NT2/D1 (cell line): ENCODE data around the gene TMEM9B.

ENCODE experiments used
- DNase-seq: peaks from one replicate; pipeline ENCODE4 v3.0.0-alpha.2; 2011; ENCODE audit warnings: low read depth, low spot score
- H3K27me3 ChIP-seq: 2 replicates; pipeline ENCODE4 v1.6.0; 2011; ENCODE audit warnings: mild to moderate bottlenecking; ENCODE audit not compliant: insufficient read length, insufficient read depth
- H3K36me3 ChIP-seq: 2 replicates; pipeline ENCODE4 v1.6.1; 2011; ENCODE audit warnings: mild to moderate bottlenecking, low read length, mixed read lengths; ENCODE audit not compliant: insufficient read depth, insufficient read length
- H3K4me1 ChIP-seq: 2 replicates; pipeline ENCODE4 v1.5.1; 2011; ENCODE audit not compliant: insufficient read depth, insufficient read length
- H3K4me3 ChIP-seq: 2 replicates; pipeline ENCODE4 v1.5.1; 2011; ENCODE audit warnings: low read depth; ENCODE audit not compliant: insufficient read length
- H3K9ac ChIP-seq: 2 replicates; pipeline ENCODE4 v1.6.0; 2011; ENCODE audit warnings: low read depth; ENCODE audit not compliant: insufficient read length
- H3K9me3 ChIP-seq: 2 replicates; pipeline ENCODE4 v1.5.1; 2011; ENCODE audit warnings: mild to moderate bottlenecking, low read length; ENCODE audit not compliant: insufficient read depth
- SUZ12 ChIP-seq: IDR thresholded peaks from 2 replicates; pipeline ENCODE4 v1.6.1; 2011; ENCODE audit not compliant: insufficient read length, insufficient read depth; ENCODE audit errors: extremely low read depth
- YY1 ChIP-seq: IDR thresholded peaks from 2 replicates; pipeline ENCODE4 v1.6.1; 2011; ENCODE audit not compliant: insufficient read length, insufficient read depth
- ZNF274 ChIP-seq: IDR thresholded peaks from 2 replicates; pipeline ENCODE4 v1.6.1; 2011; ENCODE audit warnings: mild to moderate bottlenecking, low read depth, low read length

The TMEM9B gene

GRCh38 chr11:8934742-8935488, 29.3 kb downstream of the TMEM9B start:
- Histone ChIP-seq H3K9ac (no peak overlapping the region), H3K4me1 (peaks cover 9% of the 10 kb centered on the region), H3K4me3 (no peak overlapping the region), H3K36me3 (peaks cover 8% of the 10 kb centered on the region), H3K27me3 (no peaks in the 10 kb centered on the region), H3K9me3 (no peaks in the 10 kb centered on the region)
- no peak for TF ChIP-seq YY1
- no peak for DNase-seq

- DNase-seq, result no peak
- Histone ChIP-seq H3K4me1 (peaks cover 9% of the 10 kb centered on the region), H3K27me3 (no peaks in the 10 kb centered on the region), H3K4me3 (no peak overlapping the region), H3K9ac (no peak overlapping the region), H3K9me3 (no peaks in the 10 kb centered on the region), H3K36me3 (peaks cover 15% of the 10 kb centered on the region)
- TF ChIP-seq YY1, result no peak
- no peak for TF ChIP-seq ZNF274
- TF ChIP-seq SUZ12, result no peak
Measured at GRCh38 chr11:8933931-8934330, 30.3 kb downstream of the TMEM9B start.

GRCh38 chr11:8932564-8933180, 31.6 kb downstream of the TMEM9B start, which contains the start of gene C11orf16:
Gene C11orf16, minus strand, starts transcription at chr11:8932947. Its CDS starts 639 bp downstream, at chr11:8932308.
- Histone ChIP-seq H3K9me3 (no peaks in the 10 kb centered on the region), H3K36me3 (peaks cover 15% of the 10 kb centered on the region), H3K9ac (peak within 1 kb of the TSS; percentile 10), H3K27me3 (no peaks in the 10 kb centered on the region), H3K4me1 (peaks cover 9% of the 10 kb centered on the region), H3K4me3 (no peak within 1 kb of the TSS)
- TF ChIP-seq YY1 (no peak), ZNF274 (no peak), SUZ12 (no peak)
- no peak for DNase-seq

- Histone ChIP-seq H3K4me1 (peaks cover 9% of the 10 kb centered on the region), H3K36me3 (peaks cover 20% of the 10 kb centered on the region), H3K9me3 (no peaks in the 10 kb centered on the region), H3K4me3 (no peak overlapping the region), H3K9ac (no peak overlapping the region), H3K27me3 (no peaks in the 10 kb centered on the region)
- TF ChIP-seq SUZ12, result no peak
- no peak for TF ChIP-seq YY1
- no peak for TF ChIP-seq ZNF274
- DNase-seq, result no peak
Measured at GRCh38 chr11:8930456-8931175, 33.6 kb downstream of the TMEM9B start.

GRCh38 chr11:8928981-8929615, 35.1 kb downstream of the TMEM9B start:
- TF ChIP-seq YY1 (no peak), SUZ12 (no peak), ZNF274 (no peak)
- DNase-seq, result no peak
- H3K9ac ChIP-seq, result no peak overlapping the region
- peaks cover 7% of the 10 kb centered on the region for H3K4me1 ChIP-seq
- H3K36me3 ChIP-seq, result peaks cover 33% of the 10 kb centered on the region
- no peaks in the 10 kb centered on the region for H3K9me3 ChIP-seq
- no peak overlapping the region for H3K4me3 ChIP-seq
- no peaks in the 10 kb centered on the region for H3K27me3 ChIP-seq

- no peak for DNase-seq
- Histone ChIP-seq H3K4me1 (peaks cover 7% of the 10 kb centered on the region), H3K9ac (no peak overlapping the region), H3K4me3 (no peak overlapping the region), H3K27me3 (no peaks in the 10 kb centered on the region), H3K36me3 (peaks cover 40% of the 10 kb centered on the region), H3K9me3 (no peaks in the 10 kb centered on the region)
- TF ChIP-seq ZNF274 (no peak), SUZ12 (no peak), YY1 (no peak)
Measured at GRCh38 chr11:8928205-8928604, 36.0 kb downstream of the TMEM9B start.
